ENCODE data around the gene GLRX. TPM values are rescaled to one million over a fixed set of nuclear protein-coding genes. Genes with fewer than 3 reads are reported as not detected.
"Not testable (repeated sequence)": the region's sequence is repeated elsewhere in the genome, so short reads cannot be mapped to it uniquely, and the experiment has no call there.

The GLRX gene, protein sequence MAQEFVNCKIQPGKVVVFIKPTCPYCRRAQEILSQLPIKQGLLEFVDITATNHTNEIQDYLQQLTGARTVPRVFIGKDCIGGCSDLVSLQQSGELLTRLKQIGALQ
- polyA plus RNA-seq (2012; ENCODE audit: insufficient read depth, insufficient read length, low read depth), result 41.7 TPM

- DNase-seq, result peak; percentile 52
- Histone ChIP-seq H3K27me3 (no peaks in the 10 kb centered on the region), H3K4me1 (peaks cover 16% of the 10 kb centered on the region), H3K9me3 (no peaks in the 10 kb centered on the region), H3K4me3 (ENCODE audit: low read depth, low read length) (peak within 1 kb of the TSS; percentile 83), H3K36me3 (no peaks in the 10 kb centered on the region)
- TF ChIP-seq, protein P1, sequence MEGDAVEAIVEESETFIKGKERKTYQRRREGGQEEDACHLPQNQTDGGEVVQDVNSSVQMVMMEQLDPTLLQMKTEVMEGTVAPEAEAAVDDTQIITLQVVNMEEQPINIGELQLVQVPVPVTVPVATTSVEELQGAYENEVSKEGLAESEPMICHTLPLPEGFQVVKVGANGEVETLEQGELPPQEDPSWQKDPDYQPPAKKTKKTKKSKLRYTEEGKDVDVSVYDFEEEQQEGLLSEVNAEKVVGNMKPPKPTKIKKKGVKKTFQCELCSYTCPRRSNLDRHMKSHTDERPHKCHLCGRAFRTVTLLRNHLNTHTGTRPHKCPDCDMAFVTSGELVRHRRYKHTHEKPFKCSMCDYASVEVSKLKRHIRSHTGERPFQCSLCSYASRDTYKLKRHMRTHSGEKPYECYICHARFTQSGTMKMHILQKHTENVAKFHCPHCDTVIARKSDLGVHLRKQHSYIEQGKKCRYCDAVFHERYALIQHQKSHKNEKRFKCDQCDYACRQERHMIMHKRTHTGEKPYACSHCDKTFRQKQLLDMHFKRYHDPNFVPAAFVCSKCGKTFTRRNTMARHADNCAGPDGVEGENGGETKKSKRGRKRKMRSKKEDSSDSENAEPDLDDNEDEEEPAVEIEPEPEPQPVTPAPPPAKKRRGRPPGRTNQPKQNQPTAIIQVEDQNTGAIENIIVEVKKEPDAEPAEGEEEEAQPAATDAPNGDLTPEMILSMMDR (IDR thresholded peaks at IDR 0.05; ENCODE audit: low read depth, low read length), result no peak
These were observed at the start of gene GLRX for GRCh38 chr5:95822542-95823181. Gene GLRX, minus strand, starts transcription at chr5:95822726. Its CDS starts 64 bp downstream, at chr5:95822662.

DNA sequence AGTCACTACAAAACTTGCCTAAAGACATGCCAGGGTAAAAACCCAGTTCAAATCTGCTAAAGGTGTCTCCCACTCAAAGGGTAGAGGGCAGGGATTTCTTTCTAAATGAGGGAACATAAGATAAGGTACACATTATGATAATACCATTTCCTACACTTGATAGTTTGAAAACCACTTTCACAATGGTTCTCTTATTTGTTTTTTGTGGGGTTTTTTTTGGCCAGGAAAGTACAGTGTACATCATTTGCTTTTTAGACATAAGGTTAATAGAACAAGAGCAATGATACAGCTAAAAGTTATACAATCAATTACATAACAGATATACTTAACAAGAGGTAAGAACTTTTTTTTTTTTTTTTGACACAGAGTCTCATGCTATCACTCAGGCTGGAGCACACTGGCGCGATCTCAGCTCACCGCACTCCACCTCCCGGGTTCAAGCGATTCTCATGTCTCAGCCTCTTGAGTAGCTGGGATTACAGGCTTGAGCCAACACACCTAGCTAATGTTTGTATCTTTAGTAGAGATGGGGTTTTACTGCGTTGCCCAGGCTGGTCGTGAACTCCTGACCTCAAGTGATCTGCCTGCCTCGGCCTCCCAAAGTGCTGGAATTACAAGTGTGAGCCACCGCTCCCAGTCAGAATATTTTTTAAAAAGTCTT lies 48.8 kb upstream of the GLRX start:
- TF ChIP-seq, protein P1 (IDR thresholded peaks at IDR 0.05; ENCODE audit: low read depth, low read length), result no peak

GRCh38 chr5:95870105-95870672 lies 47.7 kb upstream of the GLRX start:
- no peak for DNase-seq
- TF ChIP-seq, protein P1 (IDR thresholded peaks at IDR 0.05; ENCODE audit: low read depth, low read length), result no peak
- no peaks in the 10 kb centered on the region for H3K27me3 ChIP-seq
- H3K9me3 ChIP-seq, result no peaks in the 10 kb centered on the region
- no peaks in the 10 kb centered on the region for H3K4me1 ChIP-seq
- H3K4me3 ChIP-seq (ENCODE audit: low read depth, low read length), result no peak overlapping the region
- no peaks in the 10 kb centered on the region for H3K36me3 ChIP-seq

More for the DNA sequence above, 48.8 kb upstream of the GLRX start:
- Histone ChIP-seq H3K4me3 (ENCODE audit: low read depth, low read length) (no peak overlapping the region), H3K9me3 (no peaks in the 10 kb centered on the region), H3K36me3 (no peaks in the 10 kb centered on the region), H3K4me1 (no peaks in the 10 kb centered on the region), H3K27me3 (no peaks in the 10 kb centered on the region)
- DNase-seq, result no peak

DNA sequence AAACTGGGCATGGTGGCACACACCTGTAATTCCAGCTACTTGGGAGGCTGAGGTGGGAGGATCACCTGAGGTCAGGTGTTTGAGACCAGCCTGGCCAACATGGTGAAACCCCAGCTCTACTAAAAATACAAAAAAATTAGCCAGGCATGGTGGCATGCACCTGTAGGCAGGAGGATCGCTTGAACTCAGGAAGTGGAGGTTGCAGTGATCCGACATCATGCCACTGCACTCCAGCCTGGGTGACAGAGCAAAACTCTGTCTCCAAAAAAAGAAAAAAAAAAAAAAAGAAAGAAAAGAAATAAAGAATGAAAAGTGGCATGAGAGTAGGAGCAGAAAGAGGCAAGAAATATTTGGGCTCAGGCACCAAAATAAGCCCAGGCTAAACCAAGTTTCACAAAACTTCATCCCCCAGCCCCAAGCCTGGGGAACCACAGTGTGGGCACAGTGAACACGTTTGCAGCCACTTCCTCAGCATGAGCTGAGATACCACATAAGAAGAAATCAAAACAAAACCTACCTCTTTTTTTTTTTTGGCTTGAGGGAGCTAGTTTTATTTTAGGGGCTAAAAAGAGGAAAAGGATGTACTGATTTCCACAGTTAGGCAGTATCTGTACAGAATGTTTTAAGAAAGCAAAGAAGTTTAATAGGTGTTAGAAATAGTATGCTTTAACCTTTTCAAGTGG lies 46.8 kb upstream of the GLRX start:
- H3K27me3 ChIP-seq; H3K4me3 ChIP-seq (ENCODE audit: low read depth, low read length); H3K36me3 ChIP-seq; H3K4me1 ChIP-seq; DNase-seq; H3K9me3 ChIP-seq: not testable (repeated sequence)

- no peaks in the 10 kb centered on the region for H3K4me1 ChIP-seq
- H3K36me3 ChIP-seq, result no peaks in the 10 kb centered on the region
- no peak overlapping the region for H3K4me3 ChIP-seq (ENCODE audit: low read depth, low read length)
- TF ChIP-seq, protein P1 (IDR thresholded peaks at IDR 0.05; ENCODE audit: low read depth, low read length), result no peak
- H3K27me3 ChIP-seq, result no peaks in the 10 kb centered on the region
- no peak for DNase-seq
- no peaks in the 10 kb centered on the region for H3K9me3 ChIP-seq
These were observed 45.6 kb upstream of the GLRX start for GRCh38 chr5:95868136-95868535.

GRCh38 chr5:95866435-95867040 lies 44.0 kb upstream of the GLRX start:
- DNase-seq, result no peak
- TF ChIP-seq, protein P1 (IDR thresholded peaks at IDR 0.05; ENCODE audit: low read depth, low read length), result no peak
- Histone ChIP-seq H3K4me1 (0 out of 2 replicates have a peak, but pooled peaks cover 6% of the 10 kb centered on the region), H3K4me3 (ENCODE audit: low read depth, low read length) (no peak overlapping the region), H3K36me3 (no peaks in the 10 kb centered on the region), H3K9me3 (no peaks in the 10 kb centered on the region), H3K27me3 (no peaks in the 10 kb centered on the region)

Data from BE2C (cell line).